ENCODE results near the gene ARNT2.

Gene ARNT2

DNA sequence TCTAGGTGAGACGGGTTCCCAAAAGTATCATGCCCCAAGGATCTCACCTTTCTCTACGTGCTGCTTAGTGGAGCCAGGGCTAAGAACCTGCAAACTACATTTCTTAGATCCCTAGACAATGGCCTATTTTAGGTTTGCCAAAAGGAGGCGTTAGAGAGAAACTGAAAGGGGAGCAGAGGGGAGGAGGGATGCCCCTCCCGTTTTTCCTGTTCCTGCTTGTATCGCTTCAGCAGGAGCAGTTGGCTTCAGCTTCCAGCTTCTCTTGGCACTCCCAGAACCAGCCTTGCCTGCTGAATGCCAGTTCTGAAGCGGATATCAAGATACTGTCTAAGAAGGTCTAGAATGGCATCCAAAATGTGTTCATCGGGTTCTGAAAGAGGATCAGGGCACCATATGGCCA lies 232.5 kb downstream of the ARNT2 start:
- TF ChIP-seq, protein P1, sequence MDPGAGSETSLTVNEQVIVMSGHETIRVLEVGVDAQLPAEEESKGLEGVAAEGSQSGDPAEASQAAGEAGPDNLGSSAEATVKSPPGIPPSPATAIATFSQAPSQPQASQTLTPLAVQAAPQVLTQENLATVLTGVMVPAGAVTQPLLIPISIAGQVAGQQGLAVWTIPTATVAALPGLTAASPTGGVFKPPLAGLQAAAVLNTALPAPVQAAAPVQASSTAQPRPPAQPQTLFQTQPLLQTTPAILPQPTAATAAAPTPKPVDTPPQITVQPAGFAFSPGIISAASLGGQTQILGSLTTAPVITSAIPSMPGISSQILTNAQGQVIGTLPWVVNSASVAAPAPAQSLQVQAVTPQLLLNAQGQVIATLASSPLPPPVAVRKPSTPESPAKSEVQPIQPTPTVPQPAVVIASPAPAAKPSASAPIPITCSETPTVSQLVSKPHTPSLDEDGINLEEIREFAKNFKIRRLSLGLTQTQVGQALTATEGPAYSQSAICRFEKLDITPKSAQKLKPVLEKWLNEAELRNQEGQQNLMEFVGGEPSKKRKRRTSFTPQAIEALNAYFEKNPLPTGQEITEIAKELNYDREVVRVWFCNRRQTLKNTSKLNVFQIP (CRISPR knock-in tag; IDR thresholded peaks at IDR 0.05; ENCODE audit: borderline replicate concordance, low read depth), result no peak
- TF ChIP-seq OSR1 (CRISPR knock-in tag; IDR thresholded peaks at IDR 0.05) (no peak), ZFP30 (CRISPR knock-in tag; IDR thresholded peaks at IDR 0.05) (no peak), ESRRG (CRISPR knock-in tag; IDR thresholded peaks at IDR 0.05) (no peak), SNAI2 (CRISPR knock-in tag; IDR thresholded peaks at IDR 0.05) (no peak), TOX (CRISPR knock-in tag; IDR thresholded peaks at IDR 0.05; ENCODE audit: borderline replicate concordance) (no peak), CSDC2 (CRISPR knock-in tag; IDR thresholded peaks at IDR 0.05) (no peak), ZNF70 (CRISPR knock-in tag; IDR thresholded peaks at IDR 0.05) (no peak), ZNF8 (CRISPR knock-in tag; IDR thresholded peaks at IDR 0.05) (no peak), ISL1 (CRISPR knock-in tag; IDR thresholded peaks at IDR 0.05) (no peak), ZFP3 (CRISPR knock-in tag; IDR thresholded peaks at IDR 0.05) (no peak)
- no peak for ATAC-seq

DNA sequence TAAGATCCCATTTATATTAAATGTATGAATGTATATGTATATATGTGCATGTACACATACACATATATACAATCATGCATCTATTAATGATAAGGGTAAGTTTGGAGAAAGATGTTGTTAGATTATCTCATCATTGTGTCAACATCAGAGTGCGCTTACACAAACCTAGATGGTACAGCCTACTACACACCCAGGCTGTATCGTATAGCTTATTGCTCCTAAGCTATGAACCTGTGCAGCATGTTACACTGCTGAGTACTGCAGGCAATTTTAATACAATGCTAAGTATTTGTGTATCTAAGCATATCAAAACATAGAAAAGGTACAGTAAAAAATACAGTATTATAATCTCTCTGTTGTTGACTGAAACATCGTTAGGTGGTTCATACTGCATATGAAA lies 233.6 kb downstream of the ARNT2 start:
- TF ChIP-seq PPARA (CRISPR knock-in tag; IDR thresholded peaks at IDR 0.05; ENCODE audit: borderline replicate concordance) (no peak), ZFP3 (CRISPR knock-in tag; IDR thresholded peaks at IDR 0.05) (no peak), GLIS3 (CRISPR knock-in tag; IDR thresholded peaks at IDR 0.05) (no peak), ZNF8 (CRISPR knock-in tag; IDR thresholded peaks at IDR 0.05) (no peak), ZNF70 (CRISPR knock-in tag; IDR thresholded peaks at IDR 0.05) (no peak), SNAI2 (CRISPR knock-in tag; IDR thresholded peaks at IDR 0.05) (no peak), CSDC2 (CRISPR knock-in tag; IDR thresholded peaks at IDR 0.05) (no peak), ZNF565 (CRISPR knock-in tag; conservative IDR thresholded peaks at IDR 0.05; ENCODE audit: low read depth) (no peak), TOX (CRISPR knock-in tag; IDR thresholded peaks at IDR 0.05; ENCODE audit: borderline replicate concordance) (no peak)
- TF ChIP-seq, protein P2, sequence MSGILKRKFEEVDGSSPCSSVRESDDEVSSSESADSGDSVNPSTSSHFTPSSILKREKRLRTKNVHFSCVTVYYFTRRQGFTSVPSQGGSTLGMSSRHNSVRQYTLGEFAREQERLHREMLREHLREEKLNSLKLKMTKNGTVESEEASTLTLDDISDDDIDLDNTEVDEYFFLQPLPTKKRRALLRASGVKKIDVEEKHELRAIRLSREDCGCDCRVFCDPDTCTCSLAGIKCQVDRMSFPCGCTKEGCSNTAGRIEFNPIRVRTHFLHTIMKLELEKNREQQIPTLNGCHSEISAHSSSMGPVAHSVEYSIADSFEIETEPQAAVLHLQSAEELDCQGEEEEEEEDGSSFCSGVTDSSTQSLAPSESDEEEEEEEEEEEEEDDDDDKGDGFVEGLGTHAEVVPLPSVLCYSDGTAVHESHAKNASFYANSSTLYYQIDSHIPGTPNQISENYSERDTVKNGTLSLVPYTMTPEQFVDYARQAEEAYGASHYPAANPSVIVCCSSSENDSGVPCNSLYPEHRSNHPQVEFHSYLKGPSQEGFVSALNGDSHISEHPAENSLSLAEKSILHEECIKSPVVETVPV (CRISPR knock-in tag; IDR thresholded peaks at IDR 0.05), result no peak
- no peak for ATAC-seq

DNA sequence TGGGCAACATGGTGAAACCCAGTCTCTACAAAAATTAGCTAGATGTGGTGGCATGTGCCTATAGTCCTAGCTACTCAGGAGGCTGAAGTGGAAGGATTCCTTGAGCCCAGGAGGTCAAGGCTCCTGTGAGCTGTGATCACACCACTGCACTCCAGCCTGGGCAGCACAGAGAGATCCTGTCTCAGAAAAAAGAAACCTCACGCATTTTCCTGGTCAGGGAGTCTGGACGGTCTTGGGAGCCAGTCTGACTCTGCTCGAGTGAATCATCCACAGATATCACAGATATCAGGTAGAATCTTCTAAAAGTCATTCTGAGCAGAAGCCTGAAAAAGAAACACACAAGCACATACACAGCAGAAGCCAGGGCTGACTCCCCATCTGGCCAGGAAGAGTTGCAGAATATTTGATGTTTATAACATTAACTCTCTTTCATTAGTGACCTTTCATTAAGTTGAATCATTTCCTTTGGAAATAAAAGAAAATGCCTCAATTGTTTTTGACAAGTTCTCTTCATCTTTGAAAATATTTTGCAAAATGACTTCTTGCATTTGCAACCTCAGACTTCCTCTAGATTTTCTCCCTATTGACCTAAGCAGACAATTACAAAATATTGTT lies 234.5 kb downstream of the ARNT2 start:
- ATAC-seq, result peak; percentile 41

More for the DNA sequence above, 234.5 kb downstream of the ARNT2 start:
- TF ChIP-seq, protein P3, sequence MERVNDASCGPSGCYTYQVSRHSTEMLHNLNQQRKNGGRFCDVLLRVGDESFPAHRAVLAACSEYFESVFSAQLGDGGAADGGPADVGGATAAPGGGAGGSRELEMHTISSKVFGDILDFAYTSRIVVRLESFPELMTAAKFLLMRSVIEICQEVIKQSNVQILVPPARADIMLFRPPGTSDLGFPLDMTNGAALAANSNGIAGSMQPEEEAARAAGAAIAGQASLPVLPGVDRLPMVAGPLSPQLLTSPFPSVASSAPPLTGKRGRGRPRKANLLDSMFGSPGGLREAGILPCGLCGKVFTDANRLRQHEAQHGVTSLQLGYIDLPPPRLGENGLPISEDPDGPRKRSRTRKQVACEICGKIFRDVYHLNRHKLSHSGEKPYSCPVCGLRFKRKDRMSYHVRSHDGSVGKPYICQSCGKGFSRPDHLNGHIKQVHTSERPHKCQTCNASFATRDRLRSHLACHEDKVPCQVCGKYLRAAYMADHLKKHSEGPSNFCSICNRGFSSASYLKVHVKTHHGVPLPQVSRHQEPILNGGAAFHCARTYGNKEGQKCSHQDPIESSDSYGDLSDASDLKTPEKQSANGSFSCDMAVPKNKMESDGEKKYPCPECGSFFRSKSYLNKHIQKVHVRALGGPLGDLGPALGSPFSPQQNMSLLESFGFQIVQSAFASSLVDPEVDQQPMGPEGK (CRISPR knock-in tag; IDR thresholded peaks at IDR 0.05; ENCODE audit: borderline replicate concordance), result no peak
- TF ChIP-seq TCF4 (CRISPR knock-in tag; IDR thresholded peaks at IDR 0.05; ENCODE audit: borderline replicate concordance), result no peak
- TF ChIP-seq RARB (CRISPR knock-in tag; IDR thresholded peaks at IDR 0.05), result no peak
- TF ChIP-seq ZC3H10 (CRISPR knock-in tag; IDR thresholded peaks at IDR 0.05), result no peak
- no peak for TF ChIP-seq ZNF8 (CRISPR knock-in tag; IDR thresholded peaks at IDR 0.05)
- no peak for TF ChIP-seq ZFP30 (CRISPR knock-in tag; IDR thresholded peaks at IDR 0.05)
- TF ChIP-seq ZNF565 (CRISPR knock-in tag; conservative IDR thresholded peaks at IDR 0.05; ENCODE audit: low read depth), result no peak
- TF ChIP-seq, protein P1 (CRISPR knock-in tag; IDR thresholded peaks at IDR 0.05; ENCODE audit: borderline replicate concordance, low read depth), result no peak
- TF ChIP-seq ESRRG (CRISPR knock-in tag; IDR thresholded peaks at IDR 0.05), result no peak
- TF ChIP-seq ZFP3 (CRISPR knock-in tag; IDR thresholded peaks at IDR 0.05), result no peak
- TF ChIP-seq, protein P4, sequence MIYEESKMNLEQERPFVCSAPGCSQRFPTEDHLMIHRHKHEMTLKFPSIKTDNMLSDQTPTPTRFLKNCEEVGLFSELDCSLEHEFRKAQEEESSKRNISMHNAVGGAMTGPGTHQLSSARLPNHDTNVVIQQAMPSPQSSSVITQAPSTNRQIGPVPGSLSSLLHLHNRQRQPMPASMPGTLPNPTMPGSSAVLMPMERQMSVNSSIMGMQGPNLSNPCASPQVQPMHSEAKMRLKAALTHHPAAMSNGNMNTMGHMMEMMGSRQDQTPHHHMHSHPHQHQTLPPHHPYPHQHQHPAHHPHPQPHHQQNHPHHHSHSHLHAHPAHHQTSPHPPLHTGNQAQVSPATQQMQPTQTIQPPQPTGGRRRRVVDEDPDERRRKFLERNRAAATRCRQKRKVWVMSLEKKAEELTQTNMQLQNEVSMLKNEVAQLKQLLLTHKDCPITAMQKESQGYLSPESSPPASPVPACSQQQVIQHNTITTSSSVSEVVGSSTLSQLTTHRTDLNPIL (CRISPR knock-in tag; IDR thresholded peaks at IDR 0.05; ENCODE audit: low read depth), result no peak
